Measurements from ENCODE around the gene MARCHF10.

- TF ChIP-seq, protein P1, sequence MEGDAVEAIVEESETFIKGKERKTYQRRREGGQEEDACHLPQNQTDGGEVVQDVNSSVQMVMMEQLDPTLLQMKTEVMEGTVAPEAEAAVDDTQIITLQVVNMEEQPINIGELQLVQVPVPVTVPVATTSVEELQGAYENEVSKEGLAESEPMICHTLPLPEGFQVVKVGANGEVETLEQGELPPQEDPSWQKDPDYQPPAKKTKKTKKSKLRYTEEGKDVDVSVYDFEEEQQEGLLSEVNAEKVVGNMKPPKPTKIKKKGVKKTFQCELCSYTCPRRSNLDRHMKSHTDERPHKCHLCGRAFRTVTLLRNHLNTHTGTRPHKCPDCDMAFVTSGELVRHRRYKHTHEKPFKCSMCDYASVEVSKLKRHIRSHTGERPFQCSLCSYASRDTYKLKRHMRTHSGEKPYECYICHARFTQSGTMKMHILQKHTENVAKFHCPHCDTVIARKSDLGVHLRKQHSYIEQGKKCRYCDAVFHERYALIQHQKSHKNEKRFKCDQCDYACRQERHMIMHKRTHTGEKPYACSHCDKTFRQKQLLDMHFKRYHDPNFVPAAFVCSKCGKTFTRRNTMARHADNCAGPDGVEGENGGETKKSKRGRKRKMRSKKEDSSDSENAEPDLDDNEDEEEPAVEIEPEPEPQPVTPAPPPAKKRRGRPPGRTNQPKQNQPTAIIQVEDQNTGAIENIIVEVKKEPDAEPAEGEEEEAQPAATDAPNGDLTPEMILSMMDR (IDR thresholded peaks at IDR 0.05) = no peak
- no peak for TF ChIP-seq POLR2A (IDR thresholded peaks at IDR 0.05)
Observed at GRCh38 chr17:62738281-62738680, 69.8 kb downstream of the MARCHF10 start.

Measured in breast epithelium (tissue), 3 donors.